A673 (cell line): ENCODE results near the gene IGFBP5. TPM values are rescaled to one million over a fixed set of nuclear protein-coding genes. Genes with fewer than 3 reads are reported as not detected.

Source experiments
- BruUV-seq: library from RNA; stranded (reverse); fragments of 400-500 nt; replicated peaks from 2 replicates; lab custom pipeline; 2021; lab: Mats Ljungman, UMichigan
- CTCF ChIA-PET: fragments of 300-600 bp; sonication (Branson Sonifier 250); formaldehyde crosslinking; loops from one replicate; lab custom pipeline; 2022; ENCODE audit warnings: antibody characterized with exemption; lab: Charles Lee
- POLR2A ChIA-PET: fragments of 300-600 bp; sonication (Branson Sonifier 250); formaldehyde crosslinking; loops from one replicate; lab custom pipeline; 2022; ENCODE audit warnings: antibody characterized with exemption; ENCODE audit not compliant: low non-redundant PET; lab: Charles Lee
- DNase-seq: peaks from one replicate; pipeline ENCODE4 v3.0.0-alpha.2; 2015; ENCODE audit warnings: low spot score
- H3K27ac ChIP-seq: fragments of 200-600 bp; sonication (generic); 2 replicates; pipeline ENCODE4 v1.5.1; 2016; ENCODE audit warnings: mixed run types, low read depth, mild to moderate bottlenecking, mixed read lengths, antibody characterized with exemption, low read length; ENCODE audit not compliant: poor library complexity, severe bottlenecking
- H3K27me3 ChIP-seq: fragments of 200-600 bp; sonication (generic); replicated peaks from 2 replicates; pipeline ENCODE4 v1.6.1; 2017; ENCODE audit warnings: mixed run types, low read depth, mild to moderate bottlenecking, mixed read lengths, antibody characterized with exemption, low read length; ENCODE audit not compliant: insufficient read depth, poor library complexity
- H3K36me3 ChIP-seq: fragments of 200-600 bp; sonication (generic); 2 replicates; pipeline ENCODE4 v1.6.1; 2016; ENCODE audit warnings: mixed run types, mild to moderate bottlenecking, mixed read lengths, antibody characterized with exemption, low read length; ENCODE audit not compliant: insufficient read depth, poor library complexity, severe bottlenecking
- H3K4me1 ChIP-seq: fragments of 200-600 bp; sonication (generic); 2 replicates; pipeline ENCODE4 v1.6.1; 2017; ENCODE audit warnings: mixed run types, mild to moderate bottlenecking, mixed read lengths, antibody characterized with exemption, low read length; ENCODE audit not compliant: insufficient read depth, poor library complexity, severe bottlenecking
- H3K4me3 ChIP-seq: fragments of 200-600 bp; sonication (generic); 2 replicates; pipeline ENCODE4 v1.5.1; 2016; ENCODE audit warnings: low read depth, mixed run types, mild to moderate bottlenecking, mixed read lengths, low read length; ENCODE audit not compliant: poor library complexity, severe bottlenecking
- H3K9me3 ChIP-seq: fragments of 200-600 bp; sonication (generic); 2 replicates; pipeline ENCODE4 v1.6.1; 2016; ENCODE audit warnings: mixed run types, low read depth, mild to moderate bottlenecking, mixed read lengths, antibody characterized with exemption, low read length; ENCODE audit not compliant: poor library complexity, severe bottlenecking
- CTCF ChIP-seq: fragments of 300-800, 200-600 bp; sonication (generic); conservative IDR thresholded peaks from 2 replicates; pipeline ENCODE4 v1.5.1; 2017; ENCODE audit warnings: low read depth, mild to moderate bottlenecking, antibody characterized with exemption, low read length, moderate library complexity, mixed read lengths
- EZH2 ChIP-seq: fragments of 200-600 bp; sonication (generic); IDR thresholded peaks from 2 replicates; pipeline ENCODE4 v1.6.1; 2017; ENCODE audit warnings: borderline replicate concordance, low read depth, mild to moderate bottlenecking, mixed read lengths, antibody characterized with exemption, low read length; ENCODE audit not compliant: poor library complexity, severe bottlenecking
- intact Hi-C: fragments of 100-400 bp; cut with micrococcal nuclease; formaldehyde crosslinking; loops from one replicate; pipeline ENCODE4 v1.10.0; 2022; ENCODE audit not compliant: unreplicated experiment
- total RNA-seq: library from RNA; stranded (reverse); gene quantifications from 2 replicates; pipeline ENCODE4 v1.2.3, GENCODE V29; 2021

IGFBP5 gene
- total RNA-seq, 1 experiment from 2014 or later: 5.4 TPM

DNA sequence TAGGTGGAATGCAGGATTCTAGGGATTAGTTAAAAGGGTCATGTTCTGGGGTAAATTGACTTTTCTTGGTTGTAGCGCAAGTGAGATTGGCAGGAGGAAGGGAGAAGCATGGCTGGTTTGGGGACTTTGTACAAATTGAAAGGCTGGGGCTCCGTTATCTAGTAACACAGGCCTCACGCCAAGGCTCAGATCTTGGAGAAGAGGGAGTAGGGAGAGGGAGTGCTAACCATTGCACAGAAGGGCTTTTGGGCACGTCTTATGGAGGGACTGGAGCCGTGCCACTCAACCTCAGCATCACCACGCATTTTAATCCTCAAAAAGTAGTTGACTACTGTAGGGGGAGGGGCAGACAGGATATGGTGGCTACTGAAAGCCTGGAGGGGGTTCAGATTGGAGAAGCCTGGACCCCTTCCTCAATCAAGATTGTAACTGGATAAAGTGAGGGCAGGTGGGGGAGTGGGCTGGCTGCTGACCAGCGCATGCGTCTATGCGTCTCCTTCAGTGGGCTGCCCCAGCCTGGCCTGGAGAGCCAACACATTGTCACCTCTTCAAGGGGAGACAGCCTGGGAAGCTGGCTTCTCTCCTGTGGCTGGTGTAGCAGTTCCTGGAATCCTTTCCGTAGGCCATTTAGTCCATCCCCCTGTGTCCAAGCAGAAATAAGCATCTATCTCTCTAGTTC, 14.3 kb downstream of the IGFBP5 start:
- H3K36me3 ChIP-seq: no peaks in the 10 kb centered on the region
- CTCF ChIA-PET: no interaction called here
- TF ChIP-seq CTCF: no peak
- TF ChIP-seq EZH2: no peak
- H3K9me3 ChIP-seq: no peaks in the 10 kb centered on the region
- peaks cover 6% of the 10 kb centered on the region for H3K4me1 ChIP-seq
- no TSS peak for BruUV-seq
- DNase-seq: no peak
- POLR2A ChIA-PET: no interaction called here
- intact Hi-C loops: loop anchor here (5.0 kb wide), 1 partner anchor 1031 kb away; no protein-coding TSS in a partner anchor
- H3K27me3 ChIP-seq: no peaks in the 10 kb centered on the region
- H3K4me3 ChIP-seq: no peak overlapping the region
- H3K27ac ChIP-seq: no peak overlapping the region

DNA sequence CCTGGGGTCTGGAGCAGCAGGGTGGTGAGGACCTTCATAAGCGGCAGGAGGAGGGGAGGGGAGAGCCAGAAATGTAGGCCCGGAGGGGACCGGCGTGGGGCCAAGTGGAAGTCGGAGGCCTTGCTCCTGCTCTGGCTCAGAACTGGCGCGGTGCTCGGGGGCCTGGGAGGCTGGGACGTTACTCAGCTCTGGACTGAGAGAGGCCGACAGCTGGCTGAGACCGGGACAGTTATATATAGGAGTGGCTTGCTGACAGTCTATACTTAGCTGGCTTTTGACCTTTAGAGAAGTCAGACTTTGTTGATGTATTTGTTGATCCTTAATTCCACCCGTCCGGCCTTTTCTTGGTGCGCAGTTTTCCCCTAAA, 15.7 kb downstream of the IGFBP5 start:
- Histone ChIP-seq H3K4me3 (no peak overlapping the region), H3K27me3 (no peaks in the 10 kb centered on the region), H3K9me3 (no peaks in the 10 kb centered on the region), H3K4me1 (peaks cover 6% of the 10 kb centered on the region), H3K27ac (no peak overlapping the region), H3K36me3 (no peaks in the 10 kb centered on the region)
- intact Hi-C loops: loop anchor here (5.0 kb wide), 1 partner anchor 1033 kb away; no protein-coding TSS in a partner anchor
- TF ChIP-seq CTCF (no peak), EZH2 (no peak)
- ChIA-PET CTCF (no interaction called here), POLR2A (no interaction called here)
- no TSS peak for BruUV-seq
- DNase-seq: no peak

- Histone ChIP-seq H3K4me1 (peaks cover 6% of the 10 kb centered on the region), H3K27ac (no peak overlapping the region), H3K9me3 (no peaks in the 10 kb centered on the region), H3K36me3 (no peaks in the 10 kb centered on the region), H3K27me3 (no peaks in the 10 kb centered on the region), H3K4me3 (no peak overlapping the region)
- no TSS peak for BruUV-seq
- DNase-seq: no peak
- intact Hi-C loops: no loop called here
- TF ChIP-seq EZH2 (no peak), CTCF (no peak)
- CTCF ChIA-PET: no interaction called here
- POLR2A ChIA-PET: interaction anchor here (0.7 kb wide), 1 partner anchor 17 kb away, joined by 5 read pairs; no protein-coding TSS in a partner anchor
These were observed 16.3 kb downstream of the IGFBP5 start for GRCh38 chr2:216678813-216679657.
